Loucy (cell line): ENCODE data around the gene NSUN2.

Experiments used
- CTCF ChIP-seq: fragments of 200-600 bp; sonication (generic); conservative IDR thresholded peaks from 2 replicates; pipeline ENCODE4 v1.5.1; 2014; ENCODE audit warnings: mild to moderate bottlenecking, antibody characterized with exemption, low read length
- EZH2phosphoT487 ChIP-seq: fragments of 200-600 bp; IDR thresholded peaks from 2 replicates; pipeline ENCODE4 v1.6.1; 2018; ENCODE audit warnings: antibody characterized with exemption, mild to moderate bottlenecking, moderate library complexity, borderline replicate concordance

DNA sequence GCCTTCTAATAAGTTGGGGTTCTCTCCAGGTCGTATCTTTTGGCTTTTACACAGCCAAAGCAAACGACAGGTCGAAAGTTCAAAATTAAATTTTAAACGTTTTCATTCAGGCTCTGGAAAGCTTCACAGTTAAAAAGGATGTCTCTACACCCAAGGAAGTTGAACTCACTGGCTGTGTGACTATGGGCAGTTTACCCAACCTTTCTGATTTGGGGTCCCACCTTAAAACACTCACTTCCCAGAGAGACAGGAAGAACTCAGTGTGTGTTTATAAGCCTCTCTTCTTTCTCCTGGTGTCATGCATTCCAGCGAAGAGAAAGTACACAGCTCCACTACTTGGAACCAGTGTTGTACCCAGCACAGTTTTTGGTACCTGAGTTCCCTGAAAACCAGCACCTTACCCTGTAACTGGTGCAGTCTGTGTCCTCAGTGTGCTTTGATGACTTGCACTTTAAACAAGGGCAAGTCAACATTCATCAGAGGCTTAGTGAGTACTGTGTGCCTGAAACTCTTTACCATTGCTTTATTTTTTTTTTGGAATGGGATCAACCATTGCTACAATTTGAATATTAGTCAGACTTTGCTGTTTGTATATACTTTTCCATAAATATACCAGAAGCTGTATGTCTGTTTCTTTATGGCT is 2.1 kb upstream of the NSUN2 start:
- TF ChIP-seq CTCF (no peak), EZH2phosphoT487 (no peak)
